ENCODE data around the gene TMEM231. TPM values are rescaled to one million over a fixed set of nuclear protein-coding genes. Genes with fewer than 3 reads are reported as not detected.

Gene TMEM231
- total RNA-seq, 6 experiments from 2014 or later = 9.0 to 14.5 (median 10.0) TPM

DNA sequence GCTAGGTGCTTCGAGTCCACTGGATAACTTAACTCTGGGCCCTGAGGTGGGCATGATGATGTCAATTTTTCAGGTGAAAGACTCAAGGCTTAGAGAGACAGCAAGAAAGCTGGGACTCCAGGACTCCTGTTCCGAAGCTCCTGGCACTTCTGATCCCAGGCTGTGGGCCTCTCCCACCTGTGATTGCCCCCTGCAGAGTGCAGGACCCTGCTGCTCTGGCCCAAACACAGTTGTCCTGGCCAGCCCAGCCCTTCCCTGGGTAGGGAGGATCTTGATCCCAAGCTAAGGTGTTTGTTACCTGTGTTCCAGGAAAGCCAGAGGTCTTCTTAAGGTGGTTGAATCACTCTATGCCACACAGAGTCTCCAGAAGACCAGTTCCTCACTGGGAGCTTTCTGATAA is 23.3 kb downstream of the TMEM231 start:
- H3K36me3 Mint-ChIP-seq (ENCODE audit: low read depth) = no peaks in the 10 kb centered on the region
- TF ChIP-seq, protein P1, sequence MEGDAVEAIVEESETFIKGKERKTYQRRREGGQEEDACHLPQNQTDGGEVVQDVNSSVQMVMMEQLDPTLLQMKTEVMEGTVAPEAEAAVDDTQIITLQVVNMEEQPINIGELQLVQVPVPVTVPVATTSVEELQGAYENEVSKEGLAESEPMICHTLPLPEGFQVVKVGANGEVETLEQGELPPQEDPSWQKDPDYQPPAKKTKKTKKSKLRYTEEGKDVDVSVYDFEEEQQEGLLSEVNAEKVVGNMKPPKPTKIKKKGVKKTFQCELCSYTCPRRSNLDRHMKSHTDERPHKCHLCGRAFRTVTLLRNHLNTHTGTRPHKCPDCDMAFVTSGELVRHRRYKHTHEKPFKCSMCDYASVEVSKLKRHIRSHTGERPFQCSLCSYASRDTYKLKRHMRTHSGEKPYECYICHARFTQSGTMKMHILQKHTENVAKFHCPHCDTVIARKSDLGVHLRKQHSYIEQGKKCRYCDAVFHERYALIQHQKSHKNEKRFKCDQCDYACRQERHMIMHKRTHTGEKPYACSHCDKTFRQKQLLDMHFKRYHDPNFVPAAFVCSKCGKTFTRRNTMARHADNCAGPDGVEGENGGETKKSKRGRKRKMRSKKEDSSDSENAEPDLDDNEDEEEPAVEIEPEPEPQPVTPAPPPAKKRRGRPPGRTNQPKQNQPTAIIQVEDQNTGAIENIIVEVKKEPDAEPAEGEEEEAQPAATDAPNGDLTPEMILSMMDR (IDR thresholded peaks at IDR 0.05) = no peak
- peaks cover 13% of the 10 kb centered on the region for H3K27me3 Mint-ChIP-seq (ENCODE audit: insufficient read depth)
- H3K9me3 Mint-ChIP-seq = no peaks in the 10 kb centered on the region
- H3K27ac Mint-ChIP-seq = no peak overlapping the region
- H3K4me1 Mint-ChIP-seq (ENCODE audit: low read depth) = no peaks in the 10 kb centered on the region
- DNase-seq = no peak
- H3K4me3 Mint-ChIP-seq = no peak overlapping the region

DNA sequence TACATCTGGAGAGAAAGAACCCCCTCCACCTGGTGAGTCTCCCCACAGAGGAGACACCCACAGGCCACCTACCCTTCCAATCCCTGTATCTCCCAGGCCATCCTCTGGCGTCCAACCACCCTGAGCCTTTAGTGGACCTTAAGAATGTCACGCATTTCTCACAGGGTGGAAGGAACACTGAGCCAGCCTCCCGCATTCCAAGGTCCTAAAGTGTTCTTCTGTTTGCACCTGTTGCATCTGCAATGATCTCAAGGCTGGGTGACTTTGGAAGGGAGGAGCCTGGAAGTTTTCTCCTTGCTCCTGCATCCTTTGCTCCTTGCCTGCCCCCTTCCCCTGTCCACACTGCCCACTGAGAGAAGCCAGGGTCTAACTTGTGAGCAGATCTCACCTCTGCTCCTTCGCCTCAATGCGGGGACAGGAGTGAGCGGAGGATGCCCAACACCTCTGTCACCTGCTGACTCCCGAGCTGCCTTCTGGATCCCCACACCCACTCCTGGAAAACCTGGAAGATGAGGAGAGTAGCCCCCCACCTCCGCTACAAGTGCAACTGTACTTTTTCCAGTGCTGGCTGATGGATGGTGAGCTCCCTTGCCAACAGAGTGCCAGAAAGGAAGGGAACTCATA is 23.8 kb downstream of the TMEM231 start:
- Mint-ChIP-seq H3K27ac (no peak overlapping the region), H3K36me3 (ENCODE audit: low read depth) (no peaks in the 10 kb centered on the region), H3K9me3 (no peaks in the 10 kb centered on the region), H3K4me1 (ENCODE audit: low read depth) (no peaks in the 10 kb centered on the region), H3K4me3 (no peak overlapping the region), H3K27me3 (ENCODE audit: insufficient read depth) (peaks cover 13% of the 10 kb centered on the region)
- DNase-seq = no peak
- TF ChIP-seq, protein P1 (IDR thresholded peaks at IDR 0.05) = no peak

DNA sequence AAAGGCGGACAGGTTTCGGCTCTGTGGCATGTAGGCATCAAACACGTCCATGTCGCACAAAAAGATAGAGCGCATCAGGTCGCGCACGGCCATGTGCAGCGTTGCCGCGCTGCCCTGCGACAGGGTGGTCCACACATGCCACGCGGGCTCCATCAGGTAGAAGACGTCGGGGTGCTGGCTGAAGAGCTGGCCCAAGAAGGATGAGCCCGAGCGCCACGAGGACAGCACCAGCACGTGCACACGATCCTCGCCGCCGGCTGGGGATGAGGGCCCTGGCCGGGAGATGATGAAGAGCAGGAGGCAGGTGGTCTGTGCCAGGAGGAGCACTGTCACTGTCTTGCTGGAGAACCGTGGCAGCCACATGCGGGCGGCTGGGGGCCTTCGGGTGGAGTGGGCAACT is 26.1 kb downstream of the TMEM231 start:
- Mint-ChIP-seq H3K4me3 (no peak overlapping the region), H3K27me3 (ENCODE audit: insufficient read depth) (peaks cover 20% of the 10 kb centered on the region), H3K4me1 (ENCODE audit: low read depth) (no peaks in the 10 kb centered on the region), H3K27ac (no peak overlapping the region), H3K36me3 (ENCODE audit: low read depth) (no peaks in the 10 kb centered on the region), H3K9me3 (no peaks in the 10 kb centered on the region)
- TF ChIP-seq, protein P1 (IDR thresholded peaks at IDR 0.05) = no peak
- no peak for DNase-seq

DNA sequence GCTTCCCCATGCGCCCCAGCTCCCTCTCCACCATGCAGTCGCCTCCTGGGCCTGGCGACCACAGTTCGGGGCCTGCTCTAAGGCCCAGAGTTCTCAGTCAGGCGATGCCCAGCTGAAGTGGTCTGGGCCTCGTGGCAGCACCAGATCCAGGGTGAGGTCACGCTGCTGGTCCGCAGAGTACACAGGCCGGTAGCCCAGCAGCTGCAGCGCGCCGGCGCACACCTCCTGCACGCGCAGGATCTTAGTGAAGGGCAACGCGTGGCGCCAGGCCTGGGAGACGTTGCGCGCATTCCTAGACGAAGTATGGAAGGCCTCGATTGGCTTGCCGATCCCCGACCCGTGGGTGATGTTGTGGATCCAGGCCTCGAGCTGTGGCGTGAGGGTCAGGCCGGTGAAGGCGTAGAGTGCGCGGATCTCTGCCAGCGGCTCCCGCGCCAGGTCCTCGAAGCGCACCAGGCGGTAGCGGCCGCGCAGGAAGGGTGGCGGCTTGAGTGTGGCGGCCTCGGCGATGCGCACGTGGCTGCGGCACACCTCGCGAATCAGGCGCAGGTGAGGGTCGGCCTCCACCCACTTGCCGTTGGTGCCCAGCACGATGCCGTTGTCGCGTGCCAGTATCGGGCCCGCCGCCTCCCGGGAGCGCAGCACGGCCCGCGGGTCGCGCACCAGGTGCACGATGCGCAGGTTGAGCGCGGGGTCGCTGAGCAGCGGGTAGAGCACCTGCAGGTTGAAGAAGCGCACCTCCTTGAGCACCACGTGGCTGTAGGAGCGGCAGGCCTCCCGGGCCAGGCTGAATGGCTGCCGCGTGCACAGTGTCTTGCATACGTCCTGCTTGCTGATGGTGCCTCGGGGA is 26.8 kb downstream of the TMEM231 start:
- TF ChIP-seq, protein P1 (IDR thresholded peaks at IDR 0.05) = no peak
- Mint-ChIP-seq H3K36me3 (ENCODE audit: low read depth) (no peaks in the 10 kb centered on the region), H3K9me3 (no peaks in the 10 kb centered on the region), H3K27ac (no peak overlapping the region), H3K27me3 (ENCODE audit: insufficient read depth) (peaks cover 21% of the 10 kb centered on the region), H3K4me1 (ENCODE audit: low read depth) (no peaks in the 10 kb centered on the region), H3K4me3 (no peak overlapping the region)
- DNase-seq = no peak

DNA sequence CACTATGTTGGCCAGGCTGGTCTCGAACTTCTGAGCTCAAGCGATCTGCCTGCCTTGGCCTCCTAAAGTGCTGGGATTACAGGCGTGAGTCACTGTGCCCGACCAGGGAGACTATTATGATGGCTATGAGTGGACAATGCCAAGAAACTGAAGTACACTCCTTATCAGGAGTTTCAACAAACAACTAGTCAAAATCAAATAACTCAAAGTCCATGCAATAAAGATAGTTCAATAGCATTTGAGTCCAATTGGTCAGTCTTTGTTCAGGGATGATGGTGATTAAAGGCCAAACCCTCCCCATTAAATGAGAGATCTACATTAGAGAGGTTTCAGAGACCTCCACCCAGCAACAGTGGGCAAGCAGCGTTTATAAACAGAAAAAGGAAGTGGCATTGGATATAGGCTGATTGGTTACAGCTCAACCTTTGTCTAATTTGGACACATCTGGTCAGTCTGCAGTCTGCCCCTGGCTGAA is 28.2 kb downstream of the TMEM231 start:
- H3K27ac Mint-ChIP-seq = no peak overlapping the region
- H3K27me3 Mint-ChIP-seq (ENCODE audit: insufficient read depth) = peaks cover 26% of the 10 kb centered on the region
- no peaks in the 10 kb centered on the region for H3K9me3 Mint-ChIP-seq
- no peak overlapping the region for H3K4me3 Mint-ChIP-seq
- TF ChIP-seq, protein P1 (IDR thresholded peaks at IDR 0.05) = no peak
- DNase-seq = no peak
- no peaks in the 10 kb centered on the region for H3K36me3 Mint-ChIP-seq (ENCODE audit: low read depth)
- H3K4me1 Mint-ChIP-seq (ENCODE audit: low read depth) = no peaks in the 10 kb centered on the region

All from HFFc6 (cell line).